ENCODE results near the gene POLA2.

DNA sequence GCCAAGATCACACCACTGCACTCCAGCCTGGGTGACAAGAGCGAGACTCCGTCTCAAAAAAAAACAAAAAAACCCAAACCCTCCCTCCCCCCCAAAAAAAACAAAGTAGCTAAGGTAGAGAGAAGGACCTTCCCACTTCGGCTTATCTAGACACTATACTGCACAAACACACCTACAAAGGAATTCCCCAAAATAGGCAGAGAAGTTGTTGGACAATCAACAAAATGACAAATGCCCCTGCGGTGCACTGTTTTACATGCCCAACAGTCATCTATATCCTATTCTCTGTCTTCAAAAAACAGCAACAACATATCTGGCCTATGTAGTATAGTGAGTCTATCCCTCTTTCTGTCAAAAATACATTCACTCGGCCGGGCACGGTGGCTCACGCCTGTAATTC, 65.3 kb downstream of the POLA2 start:
- TF ChIP-seq SUZ12 (IDR thresholded peaks at IDR 0.05), result no peak
- TF ChIP-seq SP1 (IDR thresholded peaks at IDR 0.05), result no peak
- no peak for TF ChIP-seq BHLHE40 (IDR thresholded peaks at IDR 0.05; ENCODE audit: borderline replicate concordance)
- no peak for TF ChIP-seq FOXA1 (IDR thresholded peaks at IDR 0.05)
- TF ChIP-seq FOXM1 (IDR thresholded peaks at IDR 0.05; ENCODE audit: borderline replicate concordance), result no peak
- TF ChIP-seq TARDBP (IDR thresholded peaks at IDR 0.05), result no peak
- TF ChIP-seq ARNT (IDR thresholded peaks at IDR 0.05), result no peak
